Stimulated activated memory B cell treated with anti-CD40 and anti-IgM and Interleukin-4, amounts not matched to agents 10 μg/mL and 1 μg/mL and 100 μg/mL, for 72 hours (primary cell): ENCODE data around the gene SNCAIP.

Source experiments
- ATAC-seq: fragments of 150-1000 bp; cut with Tn5 transposase; 2 replicates; pipeline ENCODE4 v1.10.0; 2021
- H3K27ac Mint-ChIP-seq: one replicate; pipeline ENCODE4 v1.8.0; 2022; ENCODE audit warnings: mild to moderate bottlenecking, mixed read lengths
- H3K27me3 Mint-ChIP-seq: one replicate; pipeline ENCODE4 v1.8.0; 2022; ENCODE audit warnings: mixed read lengths
- H3K36me3 Mint-ChIP-seq: one replicate; pipeline ENCODE4 v1.8.0; 2022; ENCODE audit warnings: mixed read lengths
- H3K4me1 Mint-ChIP-seq: one replicate; pipeline ENCODE4 v1.8.0; 2022; ENCODE audit warnings: mixed read lengths
- H3K4me3 Mint-ChIP-seq: one replicate; pipeline ENCODE4 v1.8.0; 2022; ENCODE audit warnings: mild to moderate bottlenecking, moderate library complexity, mixed read lengths
- H3K9me3 Mint-ChIP-seq: one replicate; pipeline ENCODE4 v1.8.0; 2022; ENCODE audit warnings: mixed read lengths

The SNCAIP gene

DNA sequence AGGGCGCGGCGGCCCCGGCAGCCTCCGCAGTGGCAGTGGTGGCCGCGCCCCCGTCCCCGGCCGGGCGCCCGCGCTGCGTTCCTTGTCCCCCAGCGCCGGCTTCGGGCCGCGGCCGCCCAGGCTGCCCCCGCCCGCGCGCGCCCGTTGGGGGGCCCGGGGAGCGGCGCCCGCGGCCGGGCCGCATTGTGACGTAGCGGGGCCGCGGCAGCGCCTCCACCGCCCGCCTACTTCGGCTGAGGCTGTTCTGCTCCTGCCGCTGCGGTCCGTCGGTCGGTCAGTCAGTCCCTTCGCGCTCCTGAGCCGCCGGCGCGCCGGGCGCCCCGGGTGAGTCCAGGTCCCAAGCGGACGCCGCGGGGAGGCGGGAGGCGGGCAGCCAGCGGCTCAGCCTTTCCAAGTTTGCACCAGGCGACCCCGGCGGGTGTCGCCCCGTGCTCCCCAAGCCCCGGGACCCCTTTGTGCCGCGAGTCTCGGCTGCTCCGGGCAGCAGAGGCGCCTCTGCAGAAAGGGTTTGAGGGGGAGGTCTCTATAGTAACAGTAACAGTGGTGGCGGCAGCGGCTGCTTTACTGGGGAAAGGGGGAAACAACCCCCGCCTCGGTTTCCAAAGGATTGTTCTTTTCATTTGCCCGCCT lies at the start of gene SNCAIP:
SNCAIP (plus strand) TSS at position 277 of the 630 bp plus-strand sequence. CDS start 78,898 bp downstream, outside the sequence.
- H3K4me1 Mint-ChIP-seq = peaks cover 15% of the 10 kb centered on the region
- peaks cover 62% of the 10 kb centered on the region for H3K27me3 Mint-ChIP-seq
- H3K9me3 Mint-ChIP-seq = no peaks in the 10 kb centered on the region
- H3K4me3 Mint-ChIP-seq = peak within 1 kb of the TSS; percentile 68
- ATAC-seq = peak; percentile 32
- H3K27ac Mint-ChIP-seq = no peak within 1 kb of the TSS
- H3K36me3 Mint-ChIP-seq = no peaks in the 10 kb centered on the region

GRCh38 chr5:122263352-122264030 lies 48.5 kb upstream of the SNCAIP start:
- H3K36me3 Mint-ChIP-seq = no peaks in the 10 kb centered on the region
- no peak overlapping the region for H3K27ac Mint-ChIP-seq
- H3K4me3 Mint-ChIP-seq = no peak overlapping the region
- H3K27me3 Mint-ChIP-seq = peaks cover 19% of the 10 kb centered on the region
- no peaks in the 10 kb centered on the region for H3K4me1 Mint-ChIP-seq
- peaks cover 3% of the 10 kb centered on the region for H3K9me3 Mint-ChIP-seq
- ATAC-seq = no peak

GRCh38 chr5:122264610-122265009 lies 47.4 kb upstream of the SNCAIP start:
- Mint-ChIP-seq H3K4me3 (no peak overlapping the region), H3K27me3 (peaks cover 19% of the 10 kb centered on the region), H3K27ac (no peak overlapping the region), H3K36me3 (no peaks in the 10 kb centered on the region), H3K9me3 (peaks cover 3% of the 10 kb centered on the region), H3K4me1 (no peaks in the 10 kb centered on the region)
- no peak for ATAC-seq

DNA sequence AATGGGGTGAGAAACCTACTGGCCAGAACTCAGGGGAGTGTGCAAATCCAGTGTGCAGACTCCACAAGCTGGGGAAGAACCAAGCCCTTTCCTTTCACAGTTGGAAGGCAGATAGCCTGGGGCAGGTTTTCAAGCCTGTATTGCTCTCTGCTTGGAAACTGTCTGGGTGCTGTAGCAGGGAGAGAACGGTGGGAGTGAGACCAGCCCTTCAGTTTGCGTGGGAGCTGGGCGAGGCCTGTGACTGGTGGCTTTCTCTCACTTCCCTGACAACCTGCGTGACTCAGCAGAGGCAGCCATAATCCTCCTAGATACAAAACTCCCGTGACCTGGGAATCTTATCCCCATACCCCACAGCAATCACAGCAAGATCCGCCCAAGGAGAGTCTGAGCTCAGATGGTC lies 44.9 kb upstream of the SNCAIP start:
- Mint-ChIP-seq H3K27me3 (peaks cover 18% of the 10 kb centered on the region), H3K27ac (no peak overlapping the region), H3K4me1 (no peaks in the 10 kb centered on the region), H3K9me3 (peaks cover 7% of the 10 kb centered on the region), H3K4me3 (no peak overlapping the region), H3K36me3 (no peaks in the 10 kb centered on the region)
- no peak for ATAC-seq

- Mint-ChIP-seq H3K27ac (no peak overlapping the region), H3K36me3 (no peaks in the 10 kb centered on the region), H3K27me3 (no peaks in the 10 kb centered on the region), H3K4me1 (no peaks in the 10 kb centered on the region), H3K4me3 (no peak overlapping the region), H3K9me3 (peaks cover 7% of the 10 kb centered on the region)
- no peak for ATAC-seq
Observed at GRCh38 chr5:122273696-122274095, 38.3 kb upstream of the SNCAIP start.

- no peak overlapping the region for H3K4me3 Mint-ChIP-seq
- no peaks in the 10 kb centered on the region for H3K36me3 Mint-ChIP-seq
- no peaks in the 10 kb centered on the region for H3K4me1 Mint-ChIP-seq
- peaks cover 9% of the 10 kb centered on the region for H3K9me3 Mint-ChIP-seq
- no peak overlapping the region for H3K27ac Mint-ChIP-seq
- no peaks in the 10 kb centered on the region for H3K27me3 Mint-ChIP-seq
- ATAC-seq = no peak
Observed at GRCh38 chr5:122283592-122283991, 28.4 kb upstream of the SNCAIP start.

DNA sequence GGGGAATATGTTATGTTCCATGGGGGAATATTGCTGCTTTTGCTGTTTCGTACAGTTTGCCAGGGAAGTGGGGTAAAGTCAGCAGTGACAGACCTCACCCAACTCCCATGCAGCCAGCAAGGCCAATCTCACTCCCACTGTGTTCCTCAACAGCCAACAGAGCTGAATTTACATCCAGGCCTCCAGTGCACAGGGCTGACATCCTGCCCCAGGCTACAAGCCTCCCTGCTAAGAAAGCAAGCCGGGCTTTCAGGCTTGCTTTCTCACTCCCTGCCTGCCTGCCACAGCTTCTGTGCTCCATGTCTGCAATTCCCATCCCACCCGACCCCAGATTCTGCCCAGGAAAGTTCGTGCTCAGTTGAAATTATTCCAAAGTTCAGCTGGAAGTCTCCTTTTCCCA lies 25.5 kb upstream of the SNCAIP start:
- Mint-ChIP-seq H3K4me1 (no peaks in the 10 kb centered on the region), H3K27ac (no peak overlapping the region), H3K4me3 (no peak overlapping the region), H3K9me3 (peaks cover 3% of the 10 kb centered on the region), H3K36me3 (no peaks in the 10 kb centered on the region), H3K27me3 (no peaks in the 10 kb centered on the region)
- ATAC-seq = no peak

GRCh38 chr5:122287101-122287500 lies 24.9 kb upstream of the SNCAIP start:
- H3K4me1 Mint-ChIP-seq = no peaks in the 10 kb centered on the region

DNA sequence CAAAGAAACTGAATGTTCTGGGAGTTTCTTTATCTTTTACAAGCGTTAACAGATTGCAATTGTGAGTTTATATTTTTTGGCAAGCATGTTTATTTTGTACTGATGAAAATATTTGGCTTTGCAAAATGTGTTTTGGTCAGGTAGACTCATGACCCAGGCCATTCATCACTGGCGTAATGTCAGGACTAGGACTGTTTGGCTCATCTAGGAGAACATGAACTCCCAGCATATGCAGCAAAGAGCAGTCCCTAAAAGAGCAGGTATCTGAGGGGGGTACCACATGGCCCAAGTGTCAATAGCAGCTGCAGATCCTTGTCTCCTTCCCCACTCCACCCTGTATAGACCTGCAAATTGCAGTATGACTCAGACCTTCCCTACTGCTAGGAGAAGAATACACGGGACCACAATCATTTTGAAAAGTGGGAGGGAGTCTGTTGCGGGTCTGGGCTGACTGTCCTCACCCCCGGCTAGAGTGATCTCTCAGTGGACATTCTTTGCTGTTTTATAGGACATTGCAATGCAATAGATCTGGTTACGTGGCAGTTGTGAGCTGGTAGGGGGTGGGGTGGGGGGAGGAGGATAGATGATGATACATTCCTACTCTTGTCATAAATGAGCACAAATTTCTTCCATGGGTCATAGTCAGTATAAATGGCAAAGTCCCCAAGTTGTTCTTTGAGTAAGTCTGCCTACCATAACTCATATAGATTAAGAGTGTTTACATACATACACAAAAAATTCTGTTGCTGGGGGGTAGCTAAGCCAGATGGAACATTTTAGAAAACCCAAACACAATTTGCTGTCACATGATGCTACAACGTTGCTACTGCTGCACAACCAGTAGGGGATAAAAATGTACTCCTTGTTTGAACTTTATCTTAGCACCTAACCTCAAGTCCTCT lies 20.8 kb upstream of the SNCAIP start:
- H3K4me3 Mint-ChIP-seq = no peak overlapping the region
- ATAC-seq = peak; percentile 41
- H3K27ac Mint-ChIP-seq = no peak overlapping the region
- H3K4me1 Mint-ChIP-seq = no peaks in the 10 kb centered on the region
- H3K27me3 Mint-ChIP-seq = no peaks in the 10 kb centered on the region
- peaks cover 2% of the 10 kb centered on the region for H3K9me3 Mint-ChIP-seq
- no peaks in the 10 kb centered on the region for H3K36me3 Mint-ChIP-seq

More at GRCh38 chr5:122287101-122287500, 24.9 kb upstream of the SNCAIP start:
- no peak overlapping the region for H3K27ac Mint-ChIP-seq
- H3K4me3 Mint-ChIP-seq = no peak overlapping the region
- H3K9me3 Mint-ChIP-seq = peaks cover 3% of the 10 kb centered on the region
- no peaks in the 10 kb centered on the region for H3K36me3 Mint-ChIP-seq
- no peaks in the 10 kb centered on the region for H3K27me3 Mint-ChIP-seq
- no peak for ATAC-seq

GRCh38 chr5:122292332-122292731 lies 19.7 kb upstream of the SNCAIP start:
- Mint-ChIP-seq H3K27ac (no peak overlapping the region), H3K36me3 (no peaks in the 10 kb centered on the region), H3K9me3 (peaks cover 2% of the 10 kb centered on the region), H3K4me1 (no peaks in the 10 kb centered on the region), H3K27me3 (no peaks in the 10 kb centered on the region), H3K4me3 (no peak overlapping the region)
- no peak for ATAC-seq

DNA sequence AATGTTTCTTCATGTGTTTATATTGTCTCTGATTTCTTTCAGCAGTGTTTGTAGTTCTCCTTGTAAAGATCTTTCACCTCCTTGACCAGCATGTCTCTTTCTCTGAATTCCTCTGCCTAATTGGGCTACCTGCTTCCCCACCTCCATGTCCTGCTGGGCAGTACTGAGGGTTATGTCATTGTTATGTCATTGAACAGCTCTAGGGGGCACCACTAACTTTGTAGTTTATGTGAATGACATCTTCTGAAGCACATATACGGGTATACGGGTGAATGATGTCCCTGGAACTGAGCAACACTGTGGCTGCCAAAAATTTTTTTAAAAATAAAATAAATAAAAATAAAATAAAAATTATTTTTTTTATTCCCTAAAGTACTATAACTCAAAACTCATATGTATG lies 16.9 kb upstream of the SNCAIP start:
- Mint-ChIP-seq H3K27ac (no peak overlapping the region), H3K4me3 (no peak overlapping the region), H3K36me3 (no peaks in the 10 kb centered on the region), H3K27me3 (no peaks in the 10 kb centered on the region), H3K9me3 (peaks cover 3% of the 10 kb centered on the region), H3K4me1 (peaks cover 8% of the 10 kb centered on the region)
- no peak for ATAC-seq

- Mint-ChIP-seq H3K4me1 (peaks cover 12% of the 10 kb centered on the region), H3K27me3 (no peaks in the 10 kb centered on the region), H3K27ac (no peak overlapping the region), H3K9me3 (peaks cover 6% of the 10 kb centered on the region), H3K36me3 (no peaks in the 10 kb centered on the region), H3K4me3 (no peak overlapping the region)
- no peak for ATAC-seq
Observed at GRCh38 chr5:122296871-122297270, 15.2 kb upstream of the SNCAIP start.

DNA sequence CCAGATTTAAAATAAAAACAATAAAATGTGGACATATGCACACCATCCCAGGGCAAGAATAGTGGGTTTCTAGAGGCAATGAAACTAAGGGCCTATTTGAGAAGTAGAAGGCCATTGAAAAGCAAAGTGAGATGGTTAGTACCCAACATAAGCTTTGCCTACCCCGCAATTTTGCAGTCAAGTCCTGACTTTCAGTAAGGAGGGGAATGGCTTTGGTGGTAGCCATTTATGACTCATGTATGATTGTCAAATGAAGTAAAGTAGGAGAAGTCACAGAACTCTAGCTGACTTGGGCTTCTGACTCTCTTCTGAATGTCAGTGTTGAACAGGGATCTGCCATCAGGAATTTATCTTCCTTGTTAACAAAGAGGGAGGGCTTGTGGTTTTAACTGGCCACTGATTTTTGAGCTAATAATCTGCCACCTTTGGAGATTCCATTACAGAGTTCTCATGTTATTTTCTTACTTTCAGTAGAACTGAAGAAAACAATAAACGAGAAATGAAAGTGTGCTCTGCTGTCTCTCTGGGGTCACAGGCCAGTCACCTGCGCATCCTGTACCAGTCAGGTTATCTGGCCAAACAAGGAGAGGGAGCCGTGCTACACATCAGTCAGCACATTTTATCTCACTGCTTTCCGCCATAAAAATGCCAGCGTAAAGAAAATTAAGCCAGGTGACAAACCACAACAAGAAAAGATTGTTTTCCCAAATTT lies 14.3 kb upstream of the SNCAIP start:
- no peak overlapping the region for H3K4me3 Mint-ChIP-seq
- H3K9me3 Mint-ChIP-seq = peaks cover 6% of the 10 kb centered on the region
- H3K36me3 Mint-ChIP-seq = no peaks in the 10 kb centered on the region
- H3K4me1 Mint-ChIP-seq = peaks cover 12% of the 10 kb centered on the region
- H3K27ac Mint-ChIP-seq = no peak overlapping the region
- H3K27me3 Mint-ChIP-seq = no peaks in the 10 kb centered on the region
- ATAC-seq = peak; percentile 51

DNA sequence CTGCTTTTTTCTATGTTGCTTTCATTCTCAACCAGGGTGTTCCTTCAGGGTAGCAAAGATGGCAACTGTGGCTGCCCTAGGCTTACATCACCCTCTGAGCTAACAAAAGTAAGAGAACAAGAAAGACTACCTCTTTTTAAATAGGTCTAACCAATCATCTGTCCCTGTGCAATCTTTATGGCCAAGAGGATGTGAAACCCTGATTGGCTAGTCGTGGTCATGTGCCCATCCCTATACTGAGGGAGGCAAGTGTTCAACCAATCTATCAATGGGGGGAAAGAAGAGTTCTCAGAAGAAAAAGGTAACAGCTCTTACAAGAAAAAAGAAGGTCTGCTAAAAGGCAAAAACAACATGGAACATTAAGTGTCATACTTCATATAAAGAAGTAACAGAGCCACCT lies 11.7 kb upstream of the SNCAIP start:
- Mint-ChIP-seq H3K27me3 (no peaks in the 10 kb centered on the region), H3K36me3 (no peaks in the 10 kb centered on the region), H3K27ac (no peak overlapping the region), H3K9me3 (peaks cover 4% of the 10 kb centered on the region), H3K4me3 (no peak overlapping the region), H3K4me1 (peaks cover 12% of the 10 kb centered on the region)
- ATAC-seq = no peak

DNA sequence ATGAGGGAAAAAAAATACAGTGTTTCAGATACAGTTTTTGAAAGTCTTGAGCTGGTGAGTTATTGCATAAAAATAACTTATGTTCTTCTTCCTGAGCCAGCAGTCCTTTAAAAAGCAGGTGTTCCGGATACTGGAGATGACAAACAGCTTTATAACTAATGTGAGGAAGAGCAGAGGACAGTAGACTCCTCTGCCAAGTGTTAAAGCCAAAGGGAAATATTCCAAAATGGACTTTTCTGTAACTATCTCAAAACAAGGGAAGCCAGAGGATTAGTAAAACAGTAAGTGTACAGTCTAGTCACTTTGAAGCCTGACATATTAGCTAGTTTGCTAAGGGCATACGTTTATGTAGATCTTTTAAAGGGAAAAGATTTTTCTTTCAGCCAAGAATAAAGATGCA lies 11.0 kb upstream of the SNCAIP start:
- Mint-ChIP-seq H3K27ac (no peak overlapping the region), H3K27me3 (no peaks in the 10 kb centered on the region), H3K4me1 (peaks cover 12% of the 10 kb centered on the region), H3K9me3 (peaks cover 4% of the 10 kb centered on the region), H3K4me3 (no peak overlapping the region), H3K36me3 (no peaks in the 10 kb centered on the region)
- ATAC-seq = no peak
